SK-N-SH (cell line): ENCODE data around the gene SDK1. TPM values are rescaled to one million over a fixed set of nuclear protein-coding genes. Genes with fewer than 3 reads are reported as not detected.
"Not testable (repeated sequence)": the region's sequence is repeated elsewhere in the genome, so short reads cannot be mapped to it uniquely, and the experiment has no call there.

Experiments
- CTCF ChIA-PET: fragments of 300-600, 350-600 bp; formaldehyde crosslinking; extraction: SDS; loops from one replicate; lab custom pipeline; 2021; lab: Yijun Ruan, JAX
- POLR2A ChIA-PET: fragments of 350-600 bp; sonication (Branson Sonifier 250); formaldehyde crosslinking; extraction: SDS; loops from one replicate; lab custom pipeline; 2020; ENCODE audit warnings: antibody characterized with exemption, inconsistent platforms; lab: Yijun Ruan, JAX
- DNase-seq: peaks from one replicate; pipeline ENCODE4 v3.0.0; 2012
- H2AFZ ChIP-seq: fragments of 200-600 bp; sonication (generic); 2 replicates; pipeline ENCODE4 v1.8.1; 2016; ENCODE audit warnings: antibody characterized with exemption, mild to moderate bottlenecking, low read depth
- H3F3A ChIP-seq: fragments of 200-600 bp; sonication (generic); replicated peaks from 2 replicates; pipeline ENCODE3; 2016; ENCODE audit warnings: antibody characterized with exemption, mild to moderate bottlenecking; ENCODE audit not compliant: insufficient read depth
- H3K27ac ChIP-seq, 2 experiments: fragments of 200-500 bp in 1 of 2; fragments of 200-600 bp in 1 of 2; sonication (Bioruptor generic) in 1 of 2; sonication (generic), shearing (Covaris generic) in 1 of 2; 2 replicates each; pipeline versions ENCODE4 v1.5.1 to v1.6.1; 2014 to 2016; ENCODE audit warnings: low read depth in 2 of 2, inconsistent platforms in 1 of 2, low read length in 1 of 2, mild to moderate bottlenecking in 1 of 2, mixed read lengths in 1 of 2
- H3K27me3 ChIP-seq: fragments of 200-600 bp; sonication (generic), shearing (Covaris generic); 2 replicates; pipeline ENCODE4 v1.6.1; 2016; ENCODE audit warnings: mixed run types; ENCODE audit not compliant: insufficient read depth
- H3K36me3 ChIP-seq, 2 experiments: fragments of 200-500 bp in 1 of 2; fragments of 200-600 bp in 1 of 2; sonication (Bioruptor generic) in 1 of 2; sonication (generic) in 1 of 2; replicated peaks in 1 of 2; 2 replicates each; pipeline versions ENCODE3 to v1.5.1; 2014 to 2016; ENCODE audit warnings: low read length in 1 of 2, mild to moderate bottlenecking in 1 of 2; ENCODE audit not compliant: insufficient read depth in 2 of 2, control insufficient read depth in 1 of 2
- H3K4me1 ChIP-seq, 2 experiments: fragments of 200-500 bp in 1 of 2; fragments of 200-600 bp in 1 of 2; sonication (Bioruptor generic) in 1 of 2; sonication (generic), shearing (Covaris generic) in 1 of 2; 2 replicates each; pipeline versions ENCODE4 v1.5.1 to v1.6.1; 2014 to 2016; ENCODE audit warnings: low read depth in 1 of 2, low read length in 1 of 2, mixed run types in 1 of 2; ENCODE audit not compliant: insufficient read depth in 2 of 2, control insufficient read depth in 1 of 2
- H3K4me2 ChIP-seq: fragments of 200-600 bp; sonication (generic), shearing (Covaris generic); 2 replicates; pipeline ENCODE4 v1.6.1; 2017; ENCODE audit warnings: mixed run types
- H3K4me3 ChIP-seq, 2 experiments: fragments of 200-500 bp in 1 of 2; fragments of 200-600 bp in 1 of 2; sonication (Bioruptor generic) in 1 of 2; sonication (generic), shearing (Covaris generic) in 1 of 2; 2 replicates each; pipeline versions ENCODE4 v1.5.1 to v1.8.1; 2014 to 2016; ENCODE audit warnings: low read depth in 2 of 2, inconsistent platforms in 1 of 2, low read length in 1 of 2, mild to moderate bottlenecking in 1 of 2, mixed read lengths in 1 of 2, moderate library complexity in 1 of 2
- H3K79me2 ChIP-seq: fragments of 200-600 bp; sonication (generic); 2 replicates; pipeline ENCODE4 v1.8.1; 2017; ENCODE audit warnings: mild to moderate bottlenecking; ENCODE audit not compliant: insufficient read depth
- H3K9ac ChIP-seq: fragments of 200-600 bp; sonication (generic); 2 replicates; pipeline ENCODE4 v1.6.1; 2017; ENCODE audit warnings: mixed run types
- H3K9me2 ChIP-seq: fragments of 200-600 bp; sonication (generic); 2 replicates; pipeline ENCODE4 v1.6.1; 2017; ENCODE audit warnings: mixed run types
- H3K9me3 ChIP-seq: fragments of 200-600 bp; sonication (generic); 2 replicates; pipeline ENCODE4 v1.6.1; 2017; ENCODE audit warnings: mixed run types, mild to moderate bottlenecking, moderate library complexity
- H4K20me1 ChIP-seq: fragments of 200-600 bp; sonication (generic); 2 replicates; pipeline ENCODE4 v1.6.1; 2017; ENCODE audit warnings: mild to moderate bottlenecking, mixed run types; ENCODE audit not compliant: insufficient read depth
- ELF1 ChIP-seq: IDR thresholded peaks from 2 replicates; pipeline ENCODE4 v1.4.0; 2012
- EZH2phosphoT487 ChIP-seq: fragments of 200-600 bp; sonication (generic); IDR thresholded peaks from 2 replicates; pipeline ENCODE4 v1.6.1; 2017; ENCODE audit warnings: low read depth, mixed run types, mild to moderate bottlenecking, antibody characterized with exemption, moderate library complexity, borderline replicate concordance
- FOXM1 ChIP-seq: IDR thresholded peaks from 2 replicates; pipeline ENCODE4 v1.4.0; 2012; ENCODE audit warnings: low read depth, mild to moderate bottlenecking
- GABPA ChIP-seq: IDR thresholded peaks from 2 replicates; pipeline ENCODE4 v1.4.0; 2012; ENCODE audit warnings: low read depth, mild to moderate bottlenecking
- GATA2 ChIP-seq: sonication (generic); formaldehyde crosslinking; IDR thresholded peaks from 2 replicates; pipeline ENCODE4 v1.5.0; 2020; ENCODE audit warnings: mild to moderate bottlenecking, missing genetic modification reagents
- JUND ChIP-seq: IDR thresholded peaks from 2 replicates; pipeline ENCODE4 v1.4.0; 2012
- MXI1 ChIP-seq: IDR thresholded peaks from 2 replicates; pipeline ENCODE4 v1.6.1; 2012; ENCODE audit warnings: mild to moderate bottlenecking, low read depth, low read length, improper control_type of control experiment
- NFIC ChIP-seq: IDR thresholded peaks from 2 replicates; pipeline ENCODE4 v1.4.0; 2012; ENCODE audit warnings: borderline replicate concordance
- NRF1 ChIP-seq: IDR thresholded peaks from 2 replicates; pipeline ENCODE4 v1.6.1; 2012; ENCODE audit warnings: low read depth, mild to moderate bottlenecking, low read length
- POLR2AphosphoS5 ChIP-seq: IDR thresholded peaks from 2 replicates; pipeline ENCODE4 v1.6.1; 2012; ENCODE audit warnings: low read depth, low read length
- RCOR1 ChIP-seq: fragments of 150-350 bp; IDR thresholded peaks from 2 replicates; pipeline ENCODE4 v1.6.1; 2017; ENCODE audit warnings: antibody characterized with exemption, low read length
- RXRA ChIP-seq: IDR thresholded peaks from 2 replicates; pipeline ENCODE4 v1.4.0; 2012; ENCODE audit warnings: low read depth, mild to moderate bottlenecking, borderline replicate concordance
- SMC3 ChIP-seq: IDR thresholded peaks from 2 replicates; pipeline ENCODE4 v1.6.1; 2012; ENCODE audit warnings: low read depth, low read length, improper control_type of control experiment
- TAF1 ChIP-seq: IDR thresholded peaks from 2 replicates; pipeline ENCODE4 v1.6.1; 2012; ENCODE audit warnings: low read depth, mild to moderate bottlenecking, low read length, moderate library complexity, borderline replicate concordance
- TCF12 ChIP-seq: IDR thresholded peaks from 2 replicates; pipeline ENCODE4 v1.4.0; 2012
- TEAD4 ChIP-seq: IDR thresholded peaks from 2 replicates; pipeline ENCODE4 v1.4.0; 2012; ENCODE audit warnings: mild to moderate bottlenecking, borderline replicate concordance; ENCODE audit not compliant: insufficient read depth
- WGBS: methylation state at CpG from one replicate; pipeline ENCODE4 v1.1.6; 2017; ENCODE audit warnings: low lambda C conversion rate; 5-methylcytosine and 5-hydroxymethylcytosine counted together
- polyA plus RNA-seq, 3 experiments: library from polyadenylated mRNA; depleted of rRNA; stranded (reverse); fragments of >200 nt; gene quantifications; 2 replicates each; pipeline ENCODE4 v1.2.3, GENCODE V29; 2012
- TF ChIP-seq, protein P1 (sequence below): IDR thresholded peaks from 2 replicates; pipeline ENCODE4; 2012
- TF ChIP-seq, protein P2 (sequence below): IDR thresholded peaks from 2 replicates; pipeline ENCODE4 v1.4.0; 2012; ENCODE audit warnings: low read depth, borderline replicate concordance
- TF ChIP-seq, protein P3 (sequence below): IDR thresholded peaks from 2 replicates; pipeline ENCODE4 v1.4.0; 2012; ENCODE audit warnings: low read depth

Gene SDK1
- polyA plus RNA-seq, 1 of the 3 experiments (the other 2 are of a cell fraction), result 1.2 TPM

- H3K79me2 ChIP-seq, H3K4me2 ChIP-seq, H3K9me3 ChIP-seq, H3K4me1 ChIP-seq, POLR2A ChIA-PET, H2AFZ ChIP-seq, H3K9me2 ChIP-seq, H3K27me3 ChIP-seq, H3K27ac ChIP-seq, H3K4me3 ChIP-seq, H4K20me1 ChIP-seq, H3K36me3 ChIP-seq, H3K9ac ChIP-seq, H3F3A ChIP-seq, DNase-seq: not testable (repeated sequence)
- CTCF ChIA-PET, result interaction anchor here (0.9 to 1.1 kb wide), 3 partner anchors 10 to 44 kb away, joined by 3 to 4 read pairs (median 3); no protein-coding TSS in a partner anchor
- 70% methylated on average over 12 of the region's 12 CpGs for WGBS
Observed at GRCh38 chr7:3941706-3942105, 640.7 kb downstream of the SDK1 start.

DNA sequence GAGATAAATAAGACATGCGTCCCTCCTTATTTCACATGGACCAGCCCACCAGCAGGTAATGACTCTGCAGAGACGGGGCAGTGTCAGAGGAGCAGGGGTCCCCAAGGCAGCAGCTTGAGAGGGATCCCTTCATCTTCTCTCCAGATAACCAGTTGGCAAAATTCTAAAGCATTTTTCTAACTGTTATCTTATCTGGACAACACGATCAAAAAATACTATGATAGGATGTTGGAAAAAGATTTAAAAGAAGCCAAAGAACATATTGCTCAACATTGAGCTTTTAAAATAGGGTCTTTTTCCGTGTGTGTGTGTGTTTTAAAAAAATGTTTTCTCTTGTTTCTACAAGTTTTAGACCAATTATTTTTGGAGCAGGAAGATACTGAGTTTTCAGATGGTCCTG is 641.2 kb downstream of the SDK1 start:
- CTCF ChIA-PET, result interaction anchor here (0.9 to 1.2 kb wide), 5 partner anchors 10 to 45 kb away, joined by 3 to 4 read pairs (median 3); no protein-coding TSS in a partner anchor
- Histone ChIP-seq H3K9me2 (no peaks in the 10 kb centered on the region), H2AFZ (no peak overlapping the region), H3K27me3 (no peaks in the 10 kb centered on the region), H3K4me3 (no peak overlapping the region), H3K36me3 (no peaks in the 10 kb centered on the region), H3K4me2 (no peak overlapping the region), H3K9ac (no peak overlapping the region), H4K20me1 (no peaks in the 10 kb centered on the region), H3K79me2 (no peaks in the 10 kb centered on the region), H3K4me1 (peaks cover 0 to 2% of the 10 kb centered on the region in 2 experiments; a peak in 1 of 4 replicates), H3K27ac (no peak overlapping the region), H3F3A (no peaks in the 10 kb centered on the region), H3K9me3 (peaks cover 6% of the 10 kb centered on the region; the same call in 1 of the 2 replicates)
- 61% methylated on average over 4 of the region's 4 CpGs for WGBS
- POLR2A ChIA-PET, result no interaction called here
- no peak for DNase-seq
- no peak for TF ChIP-seq TCF12
- TF ChIP-seq MXI1, result no peak
- no peak for TF ChIP-seq NRF1
- TF ChIP-seq, protein P1, sequence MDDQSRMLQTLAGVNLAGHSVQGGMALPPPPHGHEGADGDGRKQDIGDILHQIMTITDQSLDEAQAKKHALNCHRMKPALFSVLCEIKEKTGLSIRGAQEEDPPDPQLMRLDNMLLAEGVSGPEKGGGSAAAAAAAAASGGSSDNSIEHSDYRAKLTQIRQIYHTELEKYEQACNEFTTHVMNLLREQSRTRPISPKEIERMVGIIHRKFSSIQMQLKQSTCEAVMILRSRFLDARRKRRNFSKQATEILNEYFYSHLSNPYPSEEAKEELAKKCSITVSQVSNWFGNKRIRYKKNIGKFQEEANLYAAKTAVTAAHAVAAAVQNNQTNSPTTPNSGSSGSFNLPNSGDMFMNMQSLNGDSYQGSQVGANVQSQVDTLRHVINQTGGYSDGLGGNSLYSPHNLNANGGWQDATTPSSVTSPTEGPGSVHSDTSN, result no peak
- TF ChIP-seq RXRA, result no peak
- TF ChIP-seq, protein P2, sequence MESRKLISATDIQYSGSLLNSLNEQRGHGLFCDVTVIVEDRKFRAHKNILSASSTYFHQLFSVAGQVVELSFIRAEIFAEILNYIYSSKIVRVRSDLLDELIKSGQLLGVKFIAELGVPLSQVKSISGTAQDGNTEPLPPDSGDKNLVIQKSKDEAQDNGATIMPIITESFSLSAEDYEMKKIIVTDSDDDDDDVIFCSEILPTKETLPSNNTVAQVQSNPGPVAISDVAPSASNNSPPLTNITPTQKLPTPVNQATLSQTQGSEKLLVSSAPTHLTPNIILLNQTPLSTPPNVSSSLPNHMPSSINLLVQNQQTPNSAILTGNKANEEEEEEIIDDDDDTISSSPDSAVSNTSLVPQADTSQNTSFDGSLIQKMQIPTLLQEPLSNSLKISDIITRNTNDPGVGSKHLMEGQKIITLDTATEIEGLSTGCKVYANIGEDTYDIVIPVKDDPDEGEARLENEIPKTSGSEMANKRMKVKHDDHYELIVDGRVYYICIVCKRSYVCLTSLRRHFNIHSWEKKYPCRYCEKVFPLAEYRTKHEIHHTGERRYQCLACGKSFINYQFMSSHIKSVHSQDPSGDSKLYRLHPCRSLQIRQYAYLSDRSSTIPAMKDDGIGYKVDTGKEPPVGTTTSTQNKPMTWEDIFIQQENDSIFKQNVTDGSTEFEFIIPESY, result no peak
- TF ChIP-seq TAF1, result no peak
- TF ChIP-seq TEAD4, result no peak
- no peak for TF ChIP-seq ELF1
- TF ChIP-seq, protein P3, sequence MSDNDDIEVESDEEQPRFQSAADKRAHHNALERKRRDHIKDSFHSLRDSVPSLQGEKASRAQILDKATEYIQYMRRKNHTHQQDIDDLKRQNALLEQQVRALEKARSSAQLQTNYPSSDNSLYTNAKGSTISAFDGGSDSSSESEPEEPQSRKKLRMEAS, result no peak
- no peak for TF ChIP-seq FOXM1
- TF ChIP-seq GABPA, result no peak
- no peak for TF ChIP-seq NFIC
- TF ChIP-seq SMC3, result no peak
- no peak for TF ChIP-seq EZH2phosphoT487
- no peak for TF ChIP-seq RCOR1
- TF ChIP-seq JUND, result no peak
- TF ChIP-seq GATA2, result no peak
- TF ChIP-seq POLR2AphosphoS5, result no peak
